Stimulated activated CD4-positive, alpha-beta T cell treated with anti-CD3 and anti-CD28 coated beads, Interleukin-2, amount 100 ng/mL, for 4 hours (primary cell): ENCODE data around the gene SHISA9.

ENCODE experiments used
- DNase-seq: peaks from one replicate; pipeline ENCODE4 v3.0.0-alpha.2; 2020; ENCODE audit warnings: low read depth

Gene SHISA9

DNA sequence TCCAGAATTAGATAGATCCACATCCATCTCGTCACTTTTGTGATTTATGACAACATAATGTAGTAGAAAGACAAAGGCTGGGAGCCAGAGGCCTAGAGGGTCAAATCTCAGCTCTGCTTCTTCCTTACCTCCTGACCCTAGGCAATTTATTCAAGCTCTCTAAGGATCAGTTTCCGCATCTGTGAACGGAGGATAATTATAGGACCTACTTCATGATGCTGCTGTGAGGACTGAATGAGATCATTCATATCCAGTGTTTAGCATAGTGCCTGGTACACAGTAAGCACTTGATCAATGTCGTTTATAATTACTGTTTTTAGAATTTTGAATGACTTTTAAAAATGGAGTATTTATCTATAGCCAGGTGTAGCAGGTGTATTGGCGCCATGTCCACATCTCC is 128.4 kb downstream of the SHISA9 start:
- DNase-seq = no peak

DNA sequence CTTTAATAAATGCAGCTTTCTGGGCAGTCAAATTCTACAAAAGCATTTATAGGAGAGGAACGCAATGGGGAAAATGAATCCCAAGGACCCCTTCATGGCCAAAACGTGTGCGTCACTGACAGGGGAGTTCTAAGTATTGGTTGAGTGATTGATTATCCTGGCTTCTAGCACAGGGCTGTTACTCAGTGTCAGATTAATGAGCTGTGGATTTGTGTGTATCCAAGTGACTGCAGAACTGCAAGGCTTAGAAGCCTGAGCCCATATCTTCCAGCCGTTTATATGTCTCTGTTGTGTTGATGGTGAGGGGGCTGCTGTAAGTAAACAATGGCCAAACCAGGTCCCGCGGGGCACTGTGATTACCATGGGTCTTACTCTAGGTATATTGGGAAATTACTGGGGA is 129.4 kb downstream of the SHISA9 start:
- no peak for DNase-seq

DNA sequence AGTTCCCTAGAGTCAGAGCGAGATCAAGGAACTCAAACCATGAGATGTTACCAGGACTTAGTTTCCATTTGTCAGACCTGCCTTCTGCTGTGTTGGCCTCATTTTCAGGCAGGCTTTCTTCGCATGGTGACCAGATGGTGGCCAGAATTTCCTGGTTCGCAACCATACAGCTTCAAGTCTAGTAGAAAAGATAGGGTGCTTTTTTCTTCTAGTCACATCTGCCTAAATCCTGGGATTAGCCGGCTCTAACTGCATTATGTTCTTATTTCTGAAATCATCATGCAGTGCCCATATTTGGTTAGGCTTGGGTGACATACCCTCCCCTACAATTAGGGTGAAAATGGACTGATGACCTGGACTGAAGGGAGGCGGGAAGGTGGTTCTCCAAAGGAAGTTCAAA is 131.5 kb downstream of the SHISA9 start:
- no peak for DNase-seq

DNA sequence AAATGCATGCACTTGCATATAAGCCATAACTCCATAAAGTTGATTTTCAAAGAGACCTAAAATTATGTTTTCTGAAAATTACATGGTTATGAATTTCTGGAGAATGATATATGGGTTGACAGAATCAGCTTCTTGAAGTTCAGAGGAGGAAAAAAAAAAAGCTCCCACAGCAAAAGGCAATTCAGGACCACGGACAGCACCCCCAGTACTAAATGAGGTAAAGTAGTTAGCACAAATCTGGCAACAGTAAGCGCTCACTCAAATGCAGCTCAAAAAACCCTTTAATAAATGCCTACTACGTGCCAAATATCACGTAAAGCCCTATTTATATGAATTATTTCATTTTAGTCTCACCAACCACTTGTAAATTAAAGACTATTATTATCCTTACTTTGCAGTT is 135.2 kb downstream of the SHISA9 start:
- DNase-seq = no peak

DNA sequence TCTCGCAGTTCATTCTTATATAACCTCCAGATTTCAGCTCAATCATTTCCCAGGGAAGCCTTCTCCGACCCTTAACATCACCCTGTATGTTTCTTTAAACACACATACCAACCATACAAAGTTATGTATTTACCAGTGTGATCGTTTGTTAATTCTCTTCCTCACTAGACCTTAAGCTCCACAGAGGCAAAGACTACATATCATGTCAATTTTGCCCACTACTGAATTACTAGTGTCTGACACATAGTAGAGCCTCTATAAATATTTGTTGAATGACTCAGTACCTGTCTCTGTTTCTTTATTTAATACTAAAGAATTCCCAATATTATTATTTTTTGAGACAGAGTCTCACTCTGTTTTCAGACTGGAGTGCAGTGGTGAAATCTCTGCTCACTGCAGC is 137.2 kb downstream of the SHISA9 start:
- no peak for DNase-seq

DNA sequence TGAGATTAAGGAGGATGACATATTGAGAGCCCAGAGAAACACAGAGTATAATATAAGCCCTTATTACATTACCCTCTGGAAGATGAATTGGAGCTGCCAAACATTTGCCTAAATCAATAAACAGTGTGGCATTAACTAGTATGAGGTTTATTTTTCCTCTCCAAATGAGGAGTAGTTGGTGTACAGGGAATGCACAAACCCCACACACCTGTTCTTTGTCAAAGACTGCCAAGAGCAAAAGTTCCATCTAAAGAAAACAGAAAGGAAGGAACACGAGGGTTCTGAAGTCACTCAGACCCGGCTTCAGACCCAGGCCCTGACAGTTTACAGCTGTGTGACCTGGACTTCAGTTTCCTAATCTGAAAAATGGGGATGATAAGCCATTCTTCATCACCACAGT is 138.1 kb downstream of the SHISA9 start:
- no peak for DNase-seq

DNA sequence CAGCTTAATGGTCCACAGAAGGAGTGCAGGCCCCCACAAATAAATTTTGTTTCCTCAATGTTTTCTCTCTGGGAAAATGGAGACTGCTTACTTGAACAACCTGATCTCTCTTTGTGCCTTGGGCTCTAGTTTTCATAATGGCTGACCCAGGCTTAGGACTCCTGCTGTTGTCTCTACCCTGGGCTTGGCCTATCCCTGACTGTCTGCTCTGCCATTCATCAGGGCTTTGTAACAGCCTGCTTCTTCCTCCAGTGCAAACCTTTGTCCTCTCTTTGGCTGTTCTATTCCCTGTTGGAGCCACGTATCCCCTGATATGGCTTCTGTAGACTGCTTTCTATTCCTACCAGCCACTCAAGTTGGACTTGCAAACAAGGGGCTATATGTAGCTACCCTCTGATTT is 139.8 kb downstream of the SHISA9 start:
- DNase-seq = no peak

DNA sequence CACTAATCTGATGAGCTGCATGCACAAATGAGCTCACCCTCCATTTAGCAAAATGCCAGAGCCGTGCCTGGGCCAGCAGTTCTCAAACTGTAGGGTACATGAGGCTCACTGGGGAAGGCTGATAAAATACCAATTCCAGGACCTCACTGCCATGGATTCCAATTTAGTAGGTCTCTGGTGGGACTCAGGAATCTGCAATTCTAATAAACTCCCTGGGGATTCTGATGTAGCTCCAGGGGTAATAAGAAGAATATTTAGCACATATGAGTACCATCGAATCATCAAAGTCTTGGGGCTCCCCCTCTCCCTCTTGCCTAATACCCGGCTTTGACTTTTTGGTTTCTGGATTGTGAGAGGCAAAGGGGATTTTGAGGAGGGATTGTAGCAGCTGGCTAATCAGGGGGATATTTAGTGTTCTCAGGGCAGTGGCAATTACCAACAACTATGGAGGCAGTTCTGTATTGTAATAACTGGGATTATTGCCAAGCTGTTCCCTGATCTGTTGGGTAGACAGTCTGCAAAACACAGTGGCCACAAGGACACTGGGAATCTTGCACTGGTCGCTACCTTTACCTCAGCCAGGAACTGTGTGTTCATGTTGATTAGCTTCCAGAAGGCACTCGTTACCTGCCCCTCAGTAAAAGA is 140.4 kb downstream of the SHISA9 start:
- DNase-seq = no peak

DNA sequence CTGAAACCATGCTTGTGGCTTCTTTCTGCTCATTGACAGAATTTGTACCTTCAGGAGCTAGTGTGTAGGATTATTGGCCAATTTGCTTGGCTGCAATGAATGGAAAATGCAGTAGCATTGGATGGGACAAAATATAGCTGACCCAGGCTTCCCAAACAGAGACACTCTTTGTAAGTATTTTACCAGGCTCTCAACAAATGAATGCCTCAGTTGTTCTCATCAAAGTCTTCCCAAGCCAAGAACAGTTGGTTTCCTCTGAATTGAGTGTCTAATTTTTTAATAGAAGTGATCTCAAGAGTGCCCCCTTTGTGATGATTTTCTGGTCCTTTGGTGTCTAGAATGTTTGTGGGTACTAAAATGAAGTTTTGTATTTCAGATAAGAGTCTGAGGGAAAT is 140.9 kb downstream of the SHISA9 start:
- DNase-seq = no peak

DNA sequence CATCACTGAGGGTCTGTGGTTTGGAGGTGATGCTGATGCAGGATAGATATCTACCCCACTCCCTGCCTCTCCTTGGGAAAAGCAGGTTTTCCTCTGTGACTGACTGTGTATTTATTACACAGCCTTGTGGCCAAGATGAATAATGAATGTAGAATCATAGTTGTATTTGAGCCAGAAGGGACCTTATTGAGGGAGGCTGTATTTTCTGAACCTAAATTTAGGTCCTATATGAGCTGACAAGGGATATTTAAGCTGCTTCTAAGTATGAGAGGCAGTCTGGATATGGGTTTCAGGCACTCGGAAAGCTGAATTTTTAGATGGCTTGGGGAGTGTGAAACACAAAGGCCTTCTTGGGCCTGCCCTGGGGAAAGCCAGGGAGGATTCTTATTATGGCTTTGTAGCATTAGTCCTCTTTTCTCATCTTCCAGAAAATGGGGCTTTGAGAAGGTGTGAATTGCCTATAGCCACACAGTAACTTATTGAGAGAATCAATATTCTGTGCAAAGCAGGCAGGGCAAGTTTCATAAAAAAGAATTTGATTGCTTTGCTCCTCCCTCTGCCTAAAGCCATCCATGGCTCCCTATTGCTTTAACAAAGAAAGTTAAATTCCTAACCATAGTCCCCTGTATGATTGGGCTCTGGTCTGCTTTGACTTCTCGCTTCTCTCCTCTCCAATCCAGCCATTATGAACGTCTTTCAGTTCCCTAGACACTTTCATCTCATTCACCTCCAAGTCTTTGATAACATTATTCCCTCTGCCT is 144.8 kb downstream of the SHISA9 start:
- no peak for DNase-seq

DNA sequence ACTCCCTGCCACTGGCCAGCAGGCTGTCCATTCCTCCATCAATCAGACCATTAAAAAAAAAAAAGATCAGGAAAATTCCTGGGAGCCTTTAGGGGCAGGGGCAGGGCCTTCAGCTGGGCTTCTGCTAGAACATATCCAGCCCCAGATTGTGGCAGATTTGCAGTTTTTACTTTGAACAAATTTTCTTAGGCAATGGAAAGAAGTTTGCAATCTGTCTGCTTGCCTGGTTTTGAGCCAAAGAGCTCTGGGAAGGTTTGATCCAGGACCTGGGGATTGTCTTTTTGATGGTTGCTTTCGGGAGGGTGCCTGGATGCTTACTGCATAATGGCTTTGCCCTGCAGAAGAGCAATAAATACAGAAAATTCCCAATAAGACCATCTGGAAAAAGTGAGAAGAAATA is 145.9 kb downstream of the SHISA9 start:
- no peak for DNase-seq

DNA sequence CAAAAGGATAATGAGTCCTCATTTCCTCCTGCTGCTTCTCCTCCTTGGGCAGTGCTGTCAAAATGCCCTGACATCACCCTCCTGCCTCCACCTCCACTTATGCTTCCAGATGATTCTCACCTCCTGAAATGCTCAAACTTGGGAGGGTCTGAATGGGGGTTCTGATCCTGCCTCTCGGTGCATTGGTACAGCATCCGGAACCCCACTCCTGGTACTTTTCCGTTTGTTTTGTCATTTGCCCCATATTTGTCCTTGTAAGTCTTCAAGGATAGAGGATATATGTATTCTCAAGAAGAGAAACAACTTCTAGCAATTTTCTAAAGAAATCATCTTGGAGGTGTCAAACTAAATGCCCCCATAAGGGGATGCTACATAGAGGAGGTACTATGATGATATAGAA is 148.3 kb downstream of the SHISA9 start:
- no peak for DNase-seq

DNA sequence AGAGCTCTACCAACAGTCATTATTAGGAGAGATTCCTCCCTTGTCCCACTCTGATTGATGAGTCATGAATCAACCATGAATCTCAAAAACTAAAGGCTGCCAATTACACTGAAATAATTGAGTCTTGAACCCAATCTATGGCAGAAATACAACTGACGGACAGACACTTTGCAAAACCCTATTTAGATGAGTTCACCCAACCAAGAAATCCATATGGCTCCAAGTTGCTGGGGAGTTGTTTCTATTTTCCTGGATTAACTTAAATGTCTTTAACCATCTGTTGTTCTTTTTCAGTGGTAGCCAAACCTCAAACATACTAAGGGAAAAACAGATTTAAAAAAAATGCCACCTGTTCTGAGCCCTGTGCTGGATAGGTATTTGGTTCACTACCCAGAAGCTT is 151.0 kb downstream of the SHISA9 start:
- DNase-seq = no peak

DNA sequence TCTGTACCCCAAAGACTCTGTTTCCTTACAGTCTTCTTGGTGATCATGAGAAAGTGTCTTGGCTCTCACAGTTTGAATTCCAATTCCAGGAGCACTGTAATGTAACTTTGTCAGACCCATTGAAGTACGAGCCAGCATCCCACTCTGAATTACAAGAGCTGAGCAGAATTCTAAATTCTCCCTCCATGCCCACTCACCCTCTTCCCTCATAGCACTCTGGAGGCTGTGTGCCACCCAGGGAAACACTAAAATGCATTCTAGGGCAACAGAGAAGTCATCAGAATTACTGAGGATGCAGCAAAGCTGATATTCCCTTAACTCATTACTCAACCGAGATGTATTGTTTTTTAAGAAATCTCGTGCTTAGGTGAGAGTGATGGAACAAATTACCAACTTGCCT is 154.1 kb downstream of the SHISA9 start:
- no peak for DNase-seq

DNA sequence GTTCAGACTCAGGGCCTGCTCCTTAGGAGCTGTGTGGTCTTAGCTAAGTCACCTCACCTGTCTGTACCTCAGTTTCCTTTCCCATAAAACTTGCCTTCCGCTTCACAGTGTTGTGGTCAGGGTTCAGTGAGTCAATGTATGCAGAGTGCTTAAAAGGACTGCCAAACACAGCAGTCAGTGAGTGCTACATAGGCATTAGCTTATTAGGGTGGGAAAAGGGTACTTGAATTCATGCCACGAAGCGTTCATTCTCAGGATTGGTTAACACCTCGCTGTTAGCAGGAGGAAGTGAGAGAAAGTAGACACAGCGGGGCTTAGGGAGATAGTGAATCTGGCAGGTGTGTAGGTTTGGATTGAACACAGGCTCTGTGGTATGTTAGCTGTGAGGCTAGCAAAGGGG is 155.2 kb downstream of the SHISA9 start:
- no peak for DNase-seq

DNA sequence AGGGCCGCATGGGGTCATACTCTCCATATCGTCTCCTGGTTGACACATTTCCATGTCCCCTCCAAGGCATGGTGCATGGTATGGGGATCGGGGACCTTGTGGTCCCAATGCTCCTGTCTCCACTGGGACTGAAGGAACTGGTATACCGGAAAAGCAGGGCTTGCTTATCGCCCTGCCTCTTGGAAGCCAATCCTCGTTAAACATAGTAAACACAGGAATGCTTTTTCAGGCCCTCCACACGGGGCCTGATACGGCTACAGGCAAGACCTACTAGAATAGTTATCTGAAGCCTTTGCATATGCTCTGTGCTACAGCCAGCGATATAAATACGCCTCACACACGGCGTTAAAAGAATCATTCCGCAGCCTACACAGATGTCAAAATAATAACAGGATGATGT is 159.5 kb downstream of the SHISA9 start:
- DNase-seq = no peak

DNA sequence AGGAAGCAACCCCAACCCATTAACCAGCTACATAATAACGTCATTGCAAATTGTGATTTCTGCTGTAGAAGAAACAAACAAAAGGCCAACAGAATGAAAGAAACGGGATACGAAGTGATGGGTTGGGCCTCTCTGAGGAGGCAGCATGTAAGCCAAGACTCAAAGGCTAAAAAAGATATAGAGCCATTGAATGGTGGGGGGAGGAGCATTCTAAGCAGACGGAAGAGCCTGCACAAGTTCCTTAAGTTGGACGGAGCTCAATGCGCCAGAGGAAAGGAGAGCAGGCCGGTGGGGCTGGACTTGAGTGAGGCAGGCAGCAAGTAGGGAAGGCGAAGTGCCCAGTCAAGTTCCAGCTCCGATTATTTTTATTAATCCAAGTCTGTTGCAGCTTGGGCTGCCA is 160.3 kb downstream of the SHISA9 start:
- no peak for DNase-seq

DNA sequence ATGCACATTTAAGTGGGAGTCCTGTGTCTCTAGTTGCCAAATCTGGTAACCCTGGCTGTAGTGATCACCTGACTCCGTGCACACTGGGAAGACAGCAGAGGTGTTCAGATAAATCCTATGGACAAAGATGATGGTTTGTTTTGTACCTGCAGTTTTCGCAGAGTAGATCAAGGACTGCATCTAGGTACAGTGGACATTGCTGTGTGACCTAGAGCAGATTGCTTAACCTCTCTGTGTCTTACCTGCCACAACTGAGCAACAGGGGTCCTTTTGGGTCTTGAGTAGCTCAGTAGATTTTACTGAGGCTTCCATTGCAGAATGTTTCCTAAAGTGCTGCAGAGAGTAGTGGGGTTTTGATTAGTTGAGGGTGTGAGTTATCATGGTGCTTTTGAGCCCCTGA is 160.8 kb downstream of the SHISA9 start:
- DNase-seq = no peak

DNA sequence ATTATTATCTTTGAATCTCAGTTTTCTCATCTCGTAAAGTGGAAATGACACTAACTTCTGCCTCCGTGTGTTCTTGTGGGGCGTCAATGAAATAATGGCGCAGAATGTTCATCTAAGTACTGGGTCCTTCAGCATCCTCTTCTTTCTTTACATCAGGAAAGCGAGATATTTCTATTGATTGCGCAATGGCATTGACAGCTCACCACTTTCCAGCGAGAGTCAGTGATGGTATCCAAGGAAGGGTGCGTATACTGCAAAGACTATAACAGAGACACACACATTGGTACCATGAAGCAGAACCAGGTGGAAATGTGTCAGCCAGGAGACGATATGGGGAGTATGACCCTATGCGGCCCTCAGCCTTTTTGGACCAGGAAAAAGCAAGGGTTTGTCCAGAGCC is 162.1 kb downstream of the SHISA9 start:
- DNase-seq = no peak

DNA sequence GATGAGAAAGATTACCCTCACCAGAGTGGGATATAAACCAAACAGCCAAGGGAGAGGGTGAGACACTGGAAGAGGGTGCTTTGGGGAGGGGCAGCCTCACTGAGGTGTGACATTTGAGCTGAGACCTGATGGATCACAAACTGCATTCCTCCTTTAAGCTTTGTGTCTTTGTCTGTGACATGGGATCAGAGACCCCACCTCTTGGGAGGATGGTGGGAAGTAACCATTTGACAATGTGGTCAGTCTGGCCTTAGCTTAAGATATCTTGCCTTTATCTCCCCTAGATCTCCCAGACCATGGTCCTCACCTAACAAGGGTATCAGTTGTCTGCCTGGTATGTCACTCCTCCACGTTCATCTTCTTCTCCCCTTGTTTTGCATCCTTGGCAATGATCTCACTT is 163.4 kb downstream of the SHISA9 start:
- no peak for DNase-seq

DNA sequence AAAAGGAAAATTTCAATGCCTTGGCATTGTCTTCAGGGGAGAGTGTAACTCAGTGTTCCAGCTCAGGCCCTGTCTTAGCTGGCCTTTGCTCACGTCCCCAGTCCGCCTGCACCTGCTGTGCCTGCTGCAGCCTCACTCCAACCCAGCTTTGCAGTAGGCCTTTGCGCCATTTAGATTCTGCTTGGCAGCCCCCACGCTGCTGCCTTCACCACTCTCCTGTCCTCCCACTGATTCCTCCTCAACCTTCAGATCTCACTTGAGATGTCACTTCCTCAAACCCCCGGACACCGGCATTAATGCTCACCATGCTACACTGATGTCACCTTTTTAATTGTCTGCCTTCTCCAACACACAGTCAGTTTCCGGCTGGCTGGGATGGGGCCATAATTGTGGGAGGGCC is 166.2 kb downstream of the SHISA9 start:
- no peak for DNase-seq

DNA sequence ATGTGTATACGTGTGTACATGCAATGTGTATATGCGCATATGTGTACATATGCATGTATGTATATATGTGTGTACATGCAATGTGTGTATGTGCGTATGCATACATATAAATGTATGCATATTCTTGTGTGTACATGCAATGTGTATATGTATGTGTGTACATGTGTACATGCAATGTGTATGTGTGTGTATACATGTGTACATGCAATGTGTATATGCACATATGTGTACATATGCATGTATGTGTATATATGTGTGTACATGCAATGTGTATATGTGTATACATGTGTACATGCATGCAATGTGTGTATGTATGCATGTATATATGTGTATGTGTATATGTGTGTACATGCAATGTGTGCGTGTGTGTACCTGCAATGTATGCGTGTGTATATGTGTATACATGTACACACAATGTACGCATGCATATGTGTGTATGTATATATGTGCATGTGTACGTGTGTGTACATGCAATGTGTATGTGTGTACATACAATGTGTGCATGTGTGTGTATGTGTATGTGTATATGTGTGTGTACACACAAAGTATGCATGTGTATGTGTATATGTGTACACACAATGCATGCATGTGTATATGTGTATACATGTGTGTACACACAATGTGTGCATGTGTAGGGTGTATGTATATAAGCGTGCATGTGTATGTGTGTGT is 167.7 kb downstream of the SHISA9 start:
- DNase-seq = no peak

DNA sequence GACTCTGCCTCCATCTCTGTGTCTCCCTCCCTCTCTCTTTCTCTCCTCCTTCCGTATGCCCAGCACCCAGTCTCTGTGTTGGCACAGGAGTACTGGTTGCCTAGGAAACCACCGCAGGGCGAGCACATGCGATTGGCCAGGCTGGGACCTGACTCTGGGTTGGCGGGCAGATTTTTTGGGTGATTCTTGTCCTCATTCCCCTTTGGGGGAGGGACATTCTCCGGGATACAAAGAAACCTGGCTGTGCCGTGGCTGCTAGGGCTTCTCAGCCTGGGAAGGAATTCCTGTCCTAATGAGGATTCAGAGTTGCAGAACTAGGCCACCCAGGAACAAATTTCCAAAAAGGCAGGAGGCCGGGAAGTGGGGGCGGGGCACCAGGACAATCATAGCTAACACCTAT is 168.9 kb downstream of the SHISA9 start:
- DNase-seq = no peak

DNA sequence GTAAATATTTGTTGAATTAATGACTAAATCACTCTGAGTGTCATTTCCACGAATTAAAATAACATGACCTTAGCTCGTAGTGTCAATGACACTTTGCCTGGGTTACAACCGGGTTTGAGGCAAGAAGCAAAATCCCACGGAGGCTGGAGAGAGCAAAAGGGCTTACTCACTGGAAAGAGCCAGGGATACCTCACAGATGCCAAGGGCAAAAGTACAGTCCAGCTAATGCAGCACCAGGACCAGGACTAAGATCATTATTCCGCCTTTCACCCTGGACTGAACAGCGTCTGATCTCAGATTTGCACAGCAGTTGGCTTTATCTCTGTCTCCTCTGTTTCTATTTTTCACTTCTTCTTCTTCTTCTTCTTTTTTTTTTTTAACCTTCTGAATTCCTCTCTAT is 175.5 kb downstream of the SHISA9 start:
- DNase-seq = no peak
